Chondrocyte (in vitro differentiated cells): Measurements from ENCODE around the gene ABLIM1. TPM values are rescaled to one million over a fixed set of nuclear protein-coding genes. Genes with fewer than 3 reads are reported as not detected.
A peak's percentile ranks its signal among the peaks of the same experiment; 100 is the strongest.

Experiments used
- DNase-seq: peaks from one replicate; pipeline ENCODE4 v3.0.0; 2021; ENCODE audit warnings: mixed read lengths, low spot score
- H3K27ac Mint-ChIP-seq: one replicate; pipeline ENCODE4 v1.8.0; 2021; ENCODE audit warnings: mild to moderate bottlenecking, moderate library complexity, mixed read lengths; ENCODE audit not compliant: unreplicated experiment
- H3K27me3 Mint-ChIP-seq: 2 replicates; pipeline ENCODE4 v1.8.0; 2021; ENCODE audit warnings: low read depth, mixed read lengths
- H3K36me3 Mint-ChIP-seq: 2 replicates; pipeline ENCODE4 v1.8.0; 2021; ENCODE audit warnings: low read depth, mixed read lengths
- H3K4me1 Mint-ChIP-seq: 2 replicates; pipeline ENCODE4 v1.8.0; 2021; ENCODE audit warnings: low read depth, mild to moderate bottlenecking, mixed read lengths
- H3K4me3 Mint-ChIP-seq: one replicate; pipeline ENCODE4 v1.8.0; 2021; ENCODE audit warnings: mild to moderate bottlenecking, moderate library complexity, mixed read lengths; ENCODE audit not compliant: unreplicated experiment
- H3K9me3 Mint-ChIP-seq: 2 replicates; pipeline ENCODE4 v1.8.0; 2021; ENCODE audit warnings: low read depth, mixed read lengths
- CTCF ChIP-seq: fragments of 200-600 bp; sonication (generic); IDR thresholded peaks from 2 replicates; pipeline ENCODE4 v1.5.0; 2021; ENCODE audit warnings: antibody characterized with exemption, mild to moderate bottlenecking, moderate library complexity
- total RNA-seq: library from RNA; stranded (reverse); gene quantifications from 3 replicates; pipeline ENCODE4 v1.2.1, GENCODE V29; 2021

The ABLIM1 gene
- total RNA-seq, 1 donor from 2014 or later: 15.7 TPM

- H3K27ac Mint-ChIP-seq: no peak overlapping the region
- no peak for DNase-seq
- H3K4me3 Mint-ChIP-seq: no peak overlapping the region
- H3K9me3 Mint-ChIP-seq: no peaks in the 10 kb centered on the region
- H3K36me3 Mint-ChIP-seq: peaks cover 4% of the 10 kb centered on the region
- no peaks in the 10 kb centered on the region for H3K4me1 Mint-ChIP-seq
- no peak for TF ChIP-seq CTCF
- no peaks in the 10 kb centered on the region for H3K27me3 Mint-ChIP-seq
These were observed 212.7 kb downstream of the ABLIM1 start for GRCh38 chr10:114445332-114445731.

- Mint-ChIP-seq H3K36me3 (peaks cover 9% of the 10 kb centered on the region), H3K27ac (no peak overlapping the region), H3K4me3 (no peak overlapping the region), H3K4me1 (no peaks in the 10 kb centered on the region), H3K9me3 (no peaks in the 10 kb centered on the region), H3K27me3 (no peaks in the 10 kb centered on the region)
- DNase-seq: no peak
- no peak for TF ChIP-seq CTCF
These were observed 213.3 kb downstream of the ABLIM1 start for GRCh38 chr10:114444819-114445218.

- no peak for DNase-seq
- Mint-ChIP-seq H3K27ac (no peak overlapping the region), H3K27me3 (no peaks in the 10 kb centered on the region), H3K36me3 (peaks cover 19% of the 10 kb centered on the region), H3K4me3 (no peak overlapping the region), H3K9me3 (no peaks in the 10 kb centered on the region), H3K4me1 (no peaks in the 10 kb centered on the region)
- TF ChIP-seq CTCF: no peak
These were observed 215.9 kb downstream of the ABLIM1 start for GRCh38 chr10:114442091-114442630.

- TF ChIP-seq CTCF: no peak
- no peaks in the 10 kb centered on the region for H3K9me3 Mint-ChIP-seq
- H3K27me3 Mint-ChIP-seq: no peaks in the 10 kb centered on the region
- no peaks in the 10 kb centered on the region for H3K4me1 Mint-ChIP-seq
- H3K4me3 Mint-ChIP-seq: no peak overlapping the region
- H3K36me3 Mint-ChIP-seq: peaks cover 19% of the 10 kb centered on the region
- H3K27ac Mint-ChIP-seq: no peak overlapping the region
- no peak for DNase-seq
These were observed 217.0 kb downstream of the ABLIM1 start for GRCh38 chr10:114441107-114441506.

GRCh38 chr10:114437473-114438292 lies 220.4 kb downstream of the ABLIM1 start:
- Mint-ChIP-seq H3K9me3 (no peaks in the 10 kb centered on the region), H3K27ac (no peak overlapping the region), H3K4me1 (no peaks in the 10 kb centered on the region), H3K4me3 (no peak overlapping the region), H3K36me3 (peaks cover 19% of the 10 kb centered on the region), H3K27me3 (no peaks in the 10 kb centered on the region)
- no peak for DNase-seq
- TF ChIP-seq CTCF: peak; percentile 82
